ENCODE data around the gene KISS1R.
A peak's percentile ranks its signal among the peaks of the same experiment; 100 is the strongest.

Gene KISS1R

DNA sequence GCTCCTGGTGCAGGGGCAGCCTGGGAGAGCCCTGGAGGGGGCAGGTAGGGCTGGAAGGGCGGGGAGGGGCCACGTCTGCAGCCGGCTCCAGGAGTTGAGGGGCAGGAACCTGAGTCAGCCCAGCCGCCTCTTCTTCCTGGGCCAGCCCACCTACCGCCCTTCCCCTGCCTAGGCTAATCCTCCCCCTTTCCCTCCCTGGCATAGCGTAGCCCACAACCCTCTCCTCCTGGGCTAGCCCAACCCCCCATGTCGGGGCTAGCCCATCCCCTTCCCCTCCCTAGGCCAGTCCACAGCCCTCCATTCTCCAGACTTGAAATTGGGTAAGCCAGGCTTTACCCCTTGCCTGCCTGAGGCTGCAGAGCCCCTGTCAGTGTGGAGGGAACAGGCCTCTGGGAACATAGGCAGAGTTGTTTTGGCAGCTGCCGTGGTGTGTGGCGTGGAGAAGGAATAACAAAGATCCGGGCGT lies 46.4 kb downstream of the KISS1R start:
- peaks cover 30% of the 10 kb centered on the region for H3K36me3 ChIP-seq
- no peaks in the 10 kb centered on the region for H3K9me3 ChIP-seq
- no peaks in the 10 kb centered on the region for H3K4me1 ChIP-seq
- DNase-seq = peak; percentile 8
- no peak overlapping the region for H3K4me3 ChIP-seq (ENCODE audit: low read depth, low read length)
- H3K27me3 ChIP-seq = no peaks in the 10 kb centered on the region
- TF ChIP-seq, protein P1, sequence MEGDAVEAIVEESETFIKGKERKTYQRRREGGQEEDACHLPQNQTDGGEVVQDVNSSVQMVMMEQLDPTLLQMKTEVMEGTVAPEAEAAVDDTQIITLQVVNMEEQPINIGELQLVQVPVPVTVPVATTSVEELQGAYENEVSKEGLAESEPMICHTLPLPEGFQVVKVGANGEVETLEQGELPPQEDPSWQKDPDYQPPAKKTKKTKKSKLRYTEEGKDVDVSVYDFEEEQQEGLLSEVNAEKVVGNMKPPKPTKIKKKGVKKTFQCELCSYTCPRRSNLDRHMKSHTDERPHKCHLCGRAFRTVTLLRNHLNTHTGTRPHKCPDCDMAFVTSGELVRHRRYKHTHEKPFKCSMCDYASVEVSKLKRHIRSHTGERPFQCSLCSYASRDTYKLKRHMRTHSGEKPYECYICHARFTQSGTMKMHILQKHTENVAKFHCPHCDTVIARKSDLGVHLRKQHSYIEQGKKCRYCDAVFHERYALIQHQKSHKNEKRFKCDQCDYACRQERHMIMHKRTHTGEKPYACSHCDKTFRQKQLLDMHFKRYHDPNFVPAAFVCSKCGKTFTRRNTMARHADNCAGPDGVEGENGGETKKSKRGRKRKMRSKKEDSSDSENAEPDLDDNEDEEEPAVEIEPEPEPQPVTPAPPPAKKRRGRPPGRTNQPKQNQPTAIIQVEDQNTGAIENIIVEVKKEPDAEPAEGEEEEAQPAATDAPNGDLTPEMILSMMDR (IDR thresholded peaks at IDR 0.05; ENCODE audit: low read depth, low read length) = no peak

DNA sequence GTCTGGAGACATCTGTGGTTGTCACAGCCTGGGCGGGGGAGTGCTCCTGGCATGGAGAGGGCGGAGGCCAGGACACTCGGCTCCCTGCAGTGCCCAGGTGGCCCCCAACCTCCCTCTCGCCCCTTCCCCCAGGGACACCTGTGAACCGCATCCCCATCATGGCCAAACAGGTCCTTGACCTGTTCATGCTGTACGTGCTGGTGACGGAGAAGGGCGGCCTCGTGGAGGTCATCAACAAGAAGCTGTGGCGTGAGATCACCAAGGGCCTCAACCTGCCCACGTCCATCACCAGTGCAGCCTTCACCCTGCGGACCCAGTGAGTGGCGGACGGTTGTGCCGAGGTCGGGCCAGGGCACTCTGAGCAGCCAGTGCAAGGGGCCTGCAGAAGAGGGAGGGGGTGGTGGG lies 47.0 kb downstream of the KISS1R start:
- no peaks in the 10 kb centered on the region for H3K4me1 ChIP-seq
- H3K36me3 ChIP-seq = peaks cover 36% of the 10 kb centered on the region
- TF ChIP-seq, protein P1 (IDR thresholded peaks at IDR 0.05; ENCODE audit: low read depth, low read length) = no peak
- H3K4me3 ChIP-seq (ENCODE audit: low read depth, low read length) = no peak overlapping the region
- peak; percentile 6 for DNase-seq
- no peaks in the 10 kb centered on the region for H3K27me3 ChIP-seq
- no peaks in the 10 kb centered on the region for H3K9me3 ChIP-seq

DNA sequence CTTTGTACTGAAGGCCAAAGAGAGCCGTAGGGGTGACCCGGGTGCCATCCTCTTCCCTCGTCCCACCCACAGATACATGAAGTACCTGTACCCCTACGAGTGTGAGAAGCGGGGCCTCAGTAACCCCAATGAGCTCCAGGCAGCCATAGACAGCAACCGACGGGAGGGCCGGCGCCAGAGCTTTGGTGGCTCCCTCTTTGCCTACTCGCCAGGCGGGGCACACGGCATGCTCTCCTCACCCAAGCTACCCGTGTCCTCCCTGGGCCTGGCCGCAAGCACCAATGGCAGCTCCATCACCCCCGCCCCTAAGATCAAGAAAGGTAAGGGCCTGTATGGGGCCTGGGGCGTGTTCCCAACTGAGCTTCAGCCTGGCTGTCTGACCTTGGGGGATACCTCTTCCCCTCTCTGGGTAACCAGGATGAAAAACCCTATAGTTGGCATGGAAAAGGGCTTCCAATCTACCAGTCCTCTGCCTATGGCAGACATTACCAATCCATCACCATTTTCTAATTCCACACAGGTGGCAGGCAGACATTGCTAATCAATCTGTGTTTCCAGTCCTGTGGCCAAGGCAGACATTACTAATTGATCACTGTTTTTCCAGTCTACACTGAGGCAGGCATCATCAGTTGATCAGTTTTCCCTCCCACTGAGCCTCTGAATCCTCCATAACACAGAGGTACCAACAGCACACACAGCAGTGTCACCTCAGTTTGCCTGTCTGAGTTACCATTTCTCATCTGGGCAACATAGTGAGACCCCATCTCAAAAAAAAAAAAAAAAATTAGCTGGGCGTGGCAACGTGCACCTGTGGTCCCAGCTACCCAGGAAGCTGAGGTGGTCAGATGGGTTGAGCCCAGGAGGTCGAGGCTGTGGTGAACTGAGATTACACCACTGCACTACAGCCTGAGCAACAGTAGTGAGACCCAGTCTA lies 47.9 kb downstream of the KISS1R start:
- H3K4me1 ChIP-seq = no peaks in the 10 kb centered on the region
- H3K4me3 ChIP-seq (ENCODE audit: low read depth, low read length) = no peak overlapping the region
- TF ChIP-seq, protein P1 (IDR thresholded peaks at IDR 0.05; ENCODE audit: low read depth, low read length) = no peak
- DNase-seq = no peak
- H3K27me3 ChIP-seq = no peaks in the 10 kb centered on the region
- no peaks in the 10 kb centered on the region for H3K9me3 ChIP-seq
- H3K36me3 ChIP-seq = peaks cover 42% of the 10 kb centered on the region

DNA sequence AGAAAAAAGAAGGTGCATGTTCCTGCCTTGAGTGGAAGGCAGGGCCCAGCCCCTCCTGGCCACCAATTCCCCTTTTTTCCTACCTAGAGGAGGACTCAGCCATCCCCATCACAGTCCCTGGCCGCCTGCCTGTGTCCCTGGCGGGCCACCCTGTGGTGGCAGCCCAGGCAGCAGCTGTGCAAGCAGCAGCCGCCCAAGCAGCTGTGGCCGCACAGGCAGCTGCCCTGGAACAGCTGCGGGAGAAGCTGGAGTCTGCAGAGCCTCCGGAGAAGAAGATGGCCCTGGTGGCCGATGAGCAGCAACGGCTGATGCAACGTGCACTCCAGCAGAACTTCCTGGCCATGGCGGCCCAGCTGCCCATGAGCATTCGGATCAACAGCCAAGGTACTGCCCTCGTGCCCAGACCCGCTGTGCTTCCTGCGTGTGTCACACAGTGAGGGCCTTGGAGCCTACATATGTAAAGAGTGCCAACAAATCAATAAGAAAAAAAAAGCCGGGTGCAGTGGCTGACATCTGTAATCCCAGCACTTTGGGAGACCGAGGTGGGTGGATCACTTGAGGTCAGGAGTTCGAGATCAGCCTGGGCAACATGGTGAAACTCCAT lies 49.5 kb downstream of the KISS1R start:
- H3K4me1 ChIP-seq = no peaks in the 10 kb centered on the region
- no peak overlapping the region for H3K4me3 ChIP-seq (ENCODE audit: low read depth, low read length)
- TF ChIP-seq, protein P1 (IDR thresholded peaks at IDR 0.05; ENCODE audit: low read depth, low read length) = no peak
- H3K9me3 ChIP-seq = peaks cover 5% of the 10 kb centered on the region; the same call in 1 of the 2 replicates
- H3K27me3 ChIP-seq = no peaks in the 10 kb centered on the region
- H3K36me3 ChIP-seq = peaks cover 55% of the 10 kb centered on the region
- peak; percentile 8 for DNase-seq

All from BE2C (cell line).